Colonic mucosa (tissue), 4 donors: ENCODE data around the gene PTPRM. TPM values are rescaled to one million over a fixed set of nuclear protein-coding genes. Genes with fewer than 3 reads are reported as not detected.

Experiments
- DNase-seq: peaks from one replicate; pipeline ENCODE4 v3.0.0-alpha.2; 2020
- H3K27ac ChIP-seq: fragments of 200-600 bp; one replicate; pipeline ENCODE4 v1.8.0; 2021
- H3K27me3 ChIP-seq: fragments of 200-600 bp; one replicate; pipeline ENCODE4 v1.8.0; 2021
- H3K36me3 ChIP-seq: fragments of 200-600 bp; one replicate; pipeline ENCODE4 v1.8.0; 2021
- H3K4me1 ChIP-seq: fragments of 200-600 bp; one replicate; pipeline ENCODE4 v1.8.0; 2021; ENCODE audit warnings: mild to moderate bottlenecking
- H3K4me3 ChIP-seq: fragments of 200-600 bp; one replicate; pipeline ENCODE4 v1.8.0; 2021
- H3K9ac ChIP-seq, 2 donors: one replicate each; pipeline ENCODE4 v1.7.0; 2013; ENCODE audit warnings: control low read depth in 2 of 2, low read depth in 2 of 2, low read length in 2 of 2
- H3K9me3 ChIP-seq: fragments of 200-600 bp; one replicate; pipeline ENCODE4 v1.8.0; 2021
- CTCF ChIP-seq: fragments of 200-600 bp; IDR thresholded peaks from one replicate; pipeline ENCODE4 v1.8.0; 2022; ENCODE audit warnings: antibody characterized with exemption, mild to moderate bottlenecking
- intact Hi-C: fragments of 100-400 bp; cut with DNase I; formaldehyde crosslinking; loops from one replicate; pipeline ENCODE4 v1.14.1; 2022
- total RNA-seq, 2 donors: library from RNA; stranded (reverse); fragmentation: NEBNext Ultra II Directional in 1 of 2; extraction: Animal tissue kit (Norgen Biotek cat#: 25700) in 1 of 2; gene quantifications; one replicate each; pipeline ENCODE4 v1.2.1, GENCODE V29; 2021
- donor health status: healthy.
- donor health status: DM: no; HTN: no; CAD: no.
- donor health status: DM: no; HTN: no; CAD: no.

Gene PTPRM
- total RNA-seq, 2 donors from 2014 or later, result 8.1 to 13.9 TPM

- H3K4me3 ChIP-seq, result no peak overlapping the region
- H3K27ac ChIP-seq, result no peak overlapping the region
- no peak for DNase-seq
- H3K9me3 ChIP-seq, result no peaks in the 10 kb centered on the region
- no peaks in the 10 kb centered on the region for H3K27me3 ChIP-seq
- no peak overlapping the region for H3K9ac ChIP-seq
- no peaks in the 10 kb centered on the region for H3K36me3 ChIP-seq
- intact Hi-C loops, result no loop called here
- H3K4me1 ChIP-seq, result no peaks in the 10 kb centered on the region
- no peak for TF ChIP-seq CTCF
Observed at GRCh38 chr18:7737550-7737949, 170.4 kb downstream of the PTPRM start.

GRCh38 chr18:7740821-7741220 is 173.7 kb downstream of the PTPRM start:
- Histone ChIP-seq H3K4me3 (no peak overlapping the region), H3K9me3 (no peaks in the 10 kb centered on the region), H3K4me1 (no peaks in the 10 kb centered on the region), H3K9ac (no peak overlapping the region), H3K36me3 (no peaks in the 10 kb centered on the region), H3K27me3 (no peaks in the 10 kb centered on the region), H3K27ac (no peak overlapping the region)
- intact Hi-C loops, result no loop called here
- DNase-seq, result no peak
- no peak for TF ChIP-seq CTCF

GRCh38 chr18:7741640-7742039 is 174.5 kb downstream of the PTPRM start:
- Histone ChIP-seq H3K36me3 (no peaks in the 10 kb centered on the region), H3K27me3 (no peaks in the 10 kb centered on the region), H3K27ac (no peak overlapping the region), H3K4me3 (no peak overlapping the region), H3K9me3 (no peaks in the 10 kb centered on the region), H3K4me1 (no peaks in the 10 kb centered on the region), H3K9ac (no peak overlapping the region)
- DNase-seq, result no peak
- intact Hi-C loops, result no loop called here
- TF ChIP-seq CTCF, result no peak

GRCh38 chr18:7742224-7742623 is 175.1 kb downstream of the PTPRM start:
- H3K9me3 ChIP-seq, result no peaks in the 10 kb centered on the region
- no peak overlapping the region for H3K4me3 ChIP-seq
- H3K27ac ChIP-seq, result no peak overlapping the region
- H3K36me3 ChIP-seq, result no peaks in the 10 kb centered on the region
- intact Hi-C loops, result no loop called here
- H3K4me1 ChIP-seq, result no peaks in the 10 kb centered on the region
- no peak for TF ChIP-seq CTCF
- DNase-seq, result no peak
- no peaks in the 10 kb centered on the region for H3K27me3 ChIP-seq
- no peak overlapping the region for H3K9ac ChIP-seq

- Histone ChIP-seq H3K36me3 (no peaks in the 10 kb centered on the region), H3K27me3 (no peaks in the 10 kb centered on the region), H3K9ac (no peak overlapping the region), H3K9me3 (no peaks in the 10 kb centered on the region), H3K27ac (no peak overlapping the region), H3K4me3 (no peak overlapping the region), H3K4me1 (no peaks in the 10 kb centered on the region)
- intact Hi-C loops, result no loop called here
- DNase-seq, result no peak
- TF ChIP-seq CTCF, result no peak
Observed at GRCh38 chr18:7743256-7743655, 176.1 kb downstream of the PTPRM start.

GRCh38 chr18:7746106-7746505 is 179.0 kb downstream of the PTPRM start:
- no peaks in the 10 kb centered on the region for H3K4me1 ChIP-seq

More at GRCh38 chr18:7746106-7746505, 179.0 kb downstream of the PTPRM start:
- Histone ChIP-seq H3K27me3 (no peaks in the 10 kb centered on the region), H3K36me3 (no peaks in the 10 kb centered on the region), H3K4me3 (no peak overlapping the region), H3K9me3 (no peaks in the 10 kb centered on the region), H3K27ac (no peak overlapping the region), H3K9ac (no peak overlapping the region)
- TF ChIP-seq CTCF, result no peak
- intact Hi-C loops, result no loop called here
- no peak for DNase-seq
